Measurements from ENCODE around the gene C13orf46. TPM values are rescaled to one million over a fixed set of nuclear protein-coding genes. Genes with fewer than 3 reads are reported as not detected.

Gene C13orf46
- total RNA-seq, 2 experiments from 2014 or later: 1.6 to 1.9 TPM

GRCh38 chr13:114005206-114005724 is 31.4 kb upstream of the C13orf46 start:
- no peak for ATAC-seq
- no peaks in the 10 kb centered on the region for H3K9me3 Mint-ChIP-seq
- no peak for TF ChIP-seq CTCF (IDR thresholded peaks at IDR 0.05)
- no peaks in the 10 kb centered on the region for H3K27me3 Mint-ChIP-seq
- POLR2A ChIA-PET: no interaction called here
- H3K36me3 Mint-ChIP-seq (ENCODE audit: low read depth): peaks cover 8% of the 10 kb centered on the region
- H3K4me1 Mint-ChIP-seq (ENCODE audit: low read depth): no peaks in the 10 kb centered on the region
- intact Hi-C loops (cut with micrococcal nuclease): no loop called here
- DNase-seq: no peak
- CTCF ChIA-PET: no interaction called here
- H3K27ac Mint-ChIP-seq: no peak overlapping the region
- no peak overlapping the region for H3K4me3 Mint-ChIP-seq

GRCh38 chr13:114004420-114005205 is 30.7 kb upstream of the C13orf46 start:
- DNase-seq (no peak), ATAC-seq (no peak)
- no peaks in the 10 kb centered on the region for H3K27me3 Mint-ChIP-seq
- H3K36me3 Mint-ChIP-seq (ENCODE audit: low read depth): peaks cover 6% of the 10 kb centered on the region
- CTCF ChIA-PET: no interaction called here
- TF ChIP-seq CTCF (IDR thresholded peaks at IDR 0.05): no peak
- no peaks in the 10 kb centered on the region for H3K4me1 Mint-ChIP-seq (ENCODE audit: low read depth)
- H3K27ac Mint-ChIP-seq: no peak overlapping the region
- no peaks in the 10 kb centered on the region for H3K9me3 Mint-ChIP-seq
- intact Hi-C loops (cut with micrococcal nuclease): no loop called here
- POLR2A ChIA-PET: no interaction called here
- no peak overlapping the region for H3K4me3 Mint-ChIP-seq

DNA sequence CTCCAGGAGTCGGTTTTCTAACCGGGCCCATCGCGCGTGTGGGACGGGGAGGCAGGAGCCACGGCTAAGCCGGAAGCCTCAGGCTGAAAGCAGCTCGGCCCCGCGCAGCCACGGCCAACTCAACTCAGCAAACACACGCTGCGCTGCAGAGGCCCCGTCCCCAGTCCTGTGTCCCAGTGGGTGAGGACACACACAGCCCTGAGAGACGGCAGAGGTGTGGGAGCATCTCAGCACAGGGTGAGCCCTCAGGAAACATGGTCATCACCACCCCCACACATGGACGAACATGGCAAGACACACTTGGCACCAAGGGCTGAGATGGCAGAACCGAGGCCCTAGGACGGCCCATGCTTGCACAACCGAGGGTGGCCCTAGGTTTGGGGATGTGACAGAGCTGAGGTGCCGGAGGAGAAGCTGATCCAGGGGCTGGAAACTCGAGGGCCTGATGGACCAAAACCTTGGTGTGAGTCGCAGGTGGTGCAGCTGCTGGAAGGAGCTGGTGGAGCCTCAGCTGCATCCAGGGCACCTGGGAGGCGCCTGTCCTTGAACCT is 29.0 kb upstream of the C13orf46 start:
- Mint-ChIP-seq H3K9me3 (no peaks in the 10 kb centered on the region), H3K27ac (no peak overlapping the region), H3K4me3 (no peak overlapping the region), H3K4me1 (ENCODE audit: low read depth) (no peaks in the 10 kb centered on the region), H3K27me3 (no peaks in the 10 kb centered on the region), H3K36me3 (ENCODE audit: low read depth) (peaks cover 3% of the 10 kb centered on the region)
- ChIA-PET POLR2A (no interaction called here), CTCF (no interaction called here)
- ATAC-seq (no peak), DNase-seq (no peak)
- TF ChIP-seq CTCF (IDR thresholded peaks at IDR 0.05): no peak
- intact Hi-C loops (cut with micrococcal nuclease): no loop called here

GRCh38 chr13:114002009-114002544 is 28.2 kb upstream of the C13orf46 start:
- Mint-ChIP-seq H3K4me3 (no peak overlapping the region), H3K9me3 (no peaks in the 10 kb centered on the region), H3K27ac (no peak overlapping the region), H3K27me3 (no peaks in the 10 kb centered on the region), H3K36me3 (ENCODE audit: low read depth) (peaks cover 3% of the 10 kb centered on the region), H3K4me1 (ENCODE audit: low read depth) (no peaks in the 10 kb centered on the region)
- DNase-seq: no peak
- ChIA-PET POLR2A (no interaction called here), CTCF (no interaction called here)
- intact Hi-C loops (cut with micrococcal nuclease): no loop called here
- TF ChIP-seq CTCF (IDR thresholded peaks at IDR 0.05): no peak
- ATAC-seq: no peak

DNA sequence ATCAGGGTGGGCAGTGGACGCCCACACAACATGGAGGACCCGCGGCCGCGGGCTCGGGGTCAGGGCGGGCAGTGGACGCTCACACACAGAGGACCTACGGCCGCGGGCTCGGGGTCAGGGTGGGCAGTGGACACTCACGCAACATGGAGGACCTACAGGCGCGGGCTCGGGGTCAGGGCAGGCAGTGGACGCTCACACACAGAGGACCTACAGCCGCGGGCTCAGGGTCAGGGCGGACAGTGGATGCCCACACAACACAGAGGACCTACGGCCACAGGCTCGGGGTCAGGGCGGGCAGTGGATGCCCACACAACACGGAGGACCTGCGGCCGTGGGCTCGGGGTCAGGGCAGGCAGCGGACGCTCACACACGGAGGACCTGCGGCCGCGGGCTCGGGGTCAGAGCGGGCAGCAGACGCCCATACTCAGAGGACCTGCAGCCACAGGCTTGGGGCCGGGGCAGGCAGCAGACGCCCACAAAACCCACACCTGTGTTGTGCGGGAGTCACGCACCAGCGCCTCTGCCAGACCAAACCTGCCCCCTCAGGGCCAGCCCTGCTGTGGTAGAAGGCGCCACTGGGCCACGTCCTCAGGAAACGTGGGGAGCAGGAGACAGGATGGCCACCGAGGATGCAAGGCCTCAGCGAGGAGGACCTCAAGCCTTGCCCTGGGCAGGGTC is 27.6 kb upstream of the C13orf46 start:
- no peak for DNase-seq
- peaks cover 3% of the 10 kb centered on the region for H3K36me3 Mint-ChIP-seq (ENCODE audit: low read depth)
- no peak overlapping the region for H3K27ac Mint-ChIP-seq
- intact Hi-C loops (cut with micrococcal nuclease): no loop called here
- ChIA-PET CTCF (no interaction called here), POLR2A (no interaction called here)
- no peaks in the 10 kb centered on the region for H3K4me1 Mint-ChIP-seq (ENCODE audit: low read depth)
- no peak overlapping the region for H3K4me3 Mint-ChIP-seq
- H3K27me3 Mint-ChIP-seq: no peaks in the 10 kb centered on the region
- no peak for TF ChIP-seq CTCF (IDR thresholded peaks at IDR 0.05)
- H3K9me3 Mint-ChIP-seq: no peaks in the 10 kb centered on the region
- no peak for ATAC-seq
